Activated CD4-positive, alpha-beta T cell treated with anti-CD3 and anti-CD28 coated beads, Interleukin-2, amount 10 ng/mL, durations not matched to agents 7 days and 5 days (primary cell): ENCODE data around the gene ABCC1. TPM values are rescaled to one million over a fixed set of nuclear protein-coding genes. Genes with fewer than 3 reads are reported as not detected.

Experiments
- CTCF ChIA-PET: fragments of 350-600 bp; sonication (Branson Sonifier 250); formaldehyde crosslinking; loops from one replicate; lab custom pipeline; 2021; ENCODE audit warnings: antibody characterized with exemption; lab: Charles Lee
- POLR2A ChIA-PET: fragments of 350-600 bp; sonication (Branson Sonifier 250); formaldehyde crosslinking; loops from one replicate; lab custom pipeline; 2021; ENCODE audit warnings: antibody characterized with exemption; lab: Charles Lee
- DNase-seq: peaks from one replicate; pipeline ENCODE4 v3.0.0-alpha.2; 2020
- H3K27ac Mint-ChIP-seq: one replicate; pipeline ENCODE4 v1.8.0; 2021; ENCODE audit warnings: mild to moderate bottlenecking, moderate library complexity, mixed read lengths
- H3K27me3 Mint-ChIP-seq: one replicate; pipeline ENCODE4 v1.8.0; 2021; ENCODE audit warnings: mixed read lengths
- H3K36me3 Mint-ChIP-seq: one replicate; pipeline ENCODE4 v1.8.0; 2021; ENCODE audit warnings: low read depth, mixed read lengths
- H3K4me1 Mint-ChIP-seq: one replicate; pipeline ENCODE4 v1.8.0; 2021; ENCODE audit warnings: mixed read lengths
- H3K4me3 Mint-ChIP-seq: one replicate; pipeline ENCODE4 v1.8.0; 2021; ENCODE audit warnings: mild to moderate bottlenecking, moderate library complexity, mixed read lengths
- H3K9me3 Mint-ChIP-seq: one replicate; pipeline ENCODE4 v1.8.0; 2021; ENCODE audit warnings: mixed read lengths
- total RNA-seq, 2 experiments: library from RNA; stranded (reverse); gene quantifications; one replicate each; pipeline ENCODE4 v1.2.3, GENCODE V29; 2021

The ABCC1 gene
- total RNA-seq, 2 experiments from 2014 or later, result 51.7 to 55.2 TPM

- Mint-ChIP-seq H3K4me3 (no peak overlapping the region), H3K4me1 (peaks cover 21% of the 10 kb centered on the region), H3K36me3 (peaks cover 41% of the 10 kb centered on the region), H3K27ac (peak overlapping the region; percentile 36), H3K9me3 (no peaks in the 10 kb centered on the region), H3K27me3 (no peaks in the 10 kb centered on the region)
- POLR2A ChIA-PET, result no interaction called here
- DNase-seq, result no peak
- CTCF ChIA-PET, result interaction anchor here (0.6 kb wide), 1 partner anchor 179 kb away, joined by 3 read pairs; no protein-coding TSS in a partner anchor
These were observed 59.2 kb downstream of the ABCC1 start for GRCh38 chr16:16008666-16009065.

GRCh38 chr16:16009401-16009800, 60.0 kb downstream of the ABCC1 start:
- H3K4me3 Mint-ChIP-seq, result no peak overlapping the region
- H3K4me1 Mint-ChIP-seq, result peaks cover 22% of the 10 kb centered on the region
- DNase-seq, result no peak
- H3K9me3 Mint-ChIP-seq, result no peaks in the 10 kb centered on the region
- H3K36me3 Mint-ChIP-seq, result peaks cover 42% of the 10 kb centered on the region
- H3K27ac Mint-ChIP-seq, result no peak overlapping the region
- CTCF ChIA-PET, result no interaction called here
- POLR2A ChIA-PET, result no interaction called here
- no peaks in the 10 kb centered on the region for H3K27me3 Mint-ChIP-seq

- peaks cover 39% of the 10 kb centered on the region for H3K36me3 Mint-ChIP-seq
- H3K4me3 Mint-ChIP-seq, result no peak overlapping the region
- H3K27me3 Mint-ChIP-seq, result no peaks in the 10 kb centered on the region
- no peak for DNase-seq
- no peak overlapping the region for H3K27ac Mint-ChIP-seq
- ChIA-PET CTCF (no interaction called here), POLR2A (no interaction called here)
- H3K4me1 Mint-ChIP-seq, result peaks cover 22% of the 10 kb centered on the region
- no peaks in the 10 kb centered on the region for H3K9me3 Mint-ChIP-seq
These were observed 60.8 kb downstream of the ABCC1 start for GRCh38 chr16:16010194-16010593.

GRCh38 chr16:16012144-16012543, 62.7 kb downstream of the ABCC1 start:
- Mint-ChIP-seq H3K4me1 (peaks cover 17% of the 10 kb centered on the region), H3K27ac (no peak overlapping the region), H3K27me3 (no peaks in the 10 kb centered on the region), H3K4me3 (no peak overlapping the region), H3K36me3 (peaks cover 44% of the 10 kb centered on the region), H3K9me3 (no peaks in the 10 kb centered on the region)
- ChIA-PET CTCF (no interaction called here), POLR2A (no interaction called here)
- DNase-seq, result no peak

- no peak overlapping the region for H3K4me3 Mint-ChIP-seq
- DNase-seq, result no peak
- ChIA-PET CTCF (interaction anchor here (0.6 to 1.7 kb wide), 2 partner anchors 9 to 11 kb away, joined by 3 to 5 read pairs; no protein-coding TSS in a partner anchor), POLR2A (no interaction called here)
- no peaks in the 10 kb centered on the region for H3K9me3 Mint-ChIP-seq
- peaks cover 55% of the 10 kb centered on the region for H3K36me3 Mint-ChIP-seq
- peak overlapping the region; percentile 39 for H3K27ac Mint-ChIP-seq
- H3K27me3 Mint-ChIP-seq, result no peaks in the 10 kb centered on the region
- peaks cover 11% of the 10 kb centered on the region for H3K4me1 Mint-ChIP-seq
These were observed 64.4 kb downstream of the ABCC1 start for GRCh38 chr16:16013812-16014211.

- ChIA-PET CTCF (interaction anchor here (1.7 kb wide), 1 partner anchor 10 kb away, joined by 5 read pairs; no protein-coding TSS in a partner anchor), POLR2A (no interaction called here)
- Mint-ChIP-seq H3K4me1 (peaks cover 11% of the 10 kb centered on the region), H3K36me3 (peaks cover 55% of the 10 kb centered on the region), H3K9me3 (no peaks in the 10 kb centered on the region), H3K4me3 (no peak overlapping the region), H3K27ac (no peak overlapping the region), H3K27me3 (no peaks in the 10 kb centered on the region)
- no peak for DNase-seq
These were observed 65.2 kb downstream of the ABCC1 start for GRCh38 chr16:16014329-16015224.

- no peaks in the 10 kb centered on the region for H3K27me3 Mint-ChIP-seq
- no peaks in the 10 kb centered on the region for H3K9me3 Mint-ChIP-seq
- ChIA-PET CTCF (interaction anchor here (1.1 kb wide), 1 partner anchor 60 kb away, joined by 3 read pairs; no protein-coding TSS in a partner anchor), POLR2A (no interaction called here)
- H3K27ac Mint-ChIP-seq, result no peak overlapping the region
- peaks cover 54% of the 10 kb centered on the region for H3K36me3 Mint-ChIP-seq
- DNase-seq, result no peak
- H3K4me1 Mint-ChIP-seq, result peaks cover 11% of the 10 kb centered on the region
- no peak overlapping the region for H3K4me3 Mint-ChIP-seq
These were observed 66.4 kb downstream of the ABCC1 start for GRCh38 chr16:16015849-16016248.

GRCh38 chr16:16016388-16016964, 67.1 kb downstream of the ABCC1 start:
- ChIA-PET POLR2A (no interaction called here), CTCF (interaction anchor here (1.1 to 1.3 kb wide), 2 partner anchors 11 to 60 kb away, joined by 3 read pairs; no protein-coding TSS in a partner anchor)
- Mint-ChIP-seq H3K27me3 (no peaks in the 10 kb centered on the region), H3K36me3 (peaks cover 53% of the 10 kb centered on the region), H3K4me1 (peaks cover 11% of the 10 kb centered on the region), H3K27ac (no peak overlapping the region), H3K4me3 (no peak overlapping the region), H3K9me3 (no peaks in the 10 kb centered on the region)
- DNase-seq, result no peak

- Mint-ChIP-seq H3K27me3 (no peaks in the 10 kb centered on the region), H3K9me3 (no peaks in the 10 kb centered on the region), H3K27ac (peak overlapping the region; percentile 66), H3K4me3 (no peak overlapping the region), H3K36me3 (peaks cover 52% of the 10 kb centered on the region), H3K4me1 (peaks cover 11% of the 10 kb centered on the region)
- ChIA-PET POLR2A (interaction anchor here (0.6 kb wide), 1 partner anchor 57 kb away, joined by 6 read pairs; no protein-coding TSS in a partner anchor), CTCF (interaction anchor here (0.6 to 1.3 kb wide), 2 partner anchors 10 to 1038 kb away, joined by 3 read pairs; no protein-coding TSS in a partner anchor)
- no peak for DNase-seq
These were observed 68.4 kb downstream of the ABCC1 start for GRCh38 chr16:16017812-16018211.

GRCh38 chr16:16018705-16019104, 69.3 kb downstream of the ABCC1 start:
- Mint-ChIP-seq H3K9me3 (no peaks in the 10 kb centered on the region), H3K36me3 (peaks cover 54% of the 10 kb centered on the region), H3K4me1 (peaks cover 14% of the 10 kb centered on the region), H3K4me3 (no peak overlapping the region), H3K27me3 (no peaks in the 10 kb centered on the region), H3K27ac (no peak overlapping the region)
- no peak for DNase-seq
- CTCF ChIA-PET, result interaction anchor here (1.0 kb wide), 1 partner anchor 9 kb away, joined by 3 read pairs; no protein-coding TSS in a partner anchor
- POLR2A ChIA-PET, result no interaction called here

- H3K36me3 Mint-ChIP-seq, result peaks cover 54% of the 10 kb centered on the region
- ChIA-PET CTCF (interaction anchor here (1.0 kb wide), 1 partner anchor 8 kb away, joined by 3 read pairs; no protein-coding TSS in a partner anchor), POLR2A (no interaction called here)
- peaks cover 19% of the 10 kb centered on the region for H3K4me1 Mint-ChIP-seq
- H3K9me3 Mint-ChIP-seq, result no peaks in the 10 kb centered on the region
- no peak overlapping the region for H3K4me3 Mint-ChIP-seq
- no peak for DNase-seq
- no peaks in the 10 kb centered on the region for H3K27me3 Mint-ChIP-seq
- H3K27ac Mint-ChIP-seq, result no peak overlapping the region
These were observed 70.1 kb downstream of the ABCC1 start for GRCh38 chr16:16019488-16019887.

GRCh38 chr16:16020291-16020690, 70.9 kb downstream of the ABCC1 start:
- POLR2A ChIA-PET, result no interaction called here
- DNase-seq, result no peak
- peaks cover 54% of the 10 kb centered on the region for H3K36me3 Mint-ChIP-seq
- H3K4me1 Mint-ChIP-seq, result peaks cover 27% of the 10 kb centered on the region
- H3K27me3 Mint-ChIP-seq, result no peaks in the 10 kb centered on the region
- no peaks in the 10 kb centered on the region for H3K9me3 Mint-ChIP-seq
- H3K27ac Mint-ChIP-seq, result no peak overlapping the region
- H3K4me3 Mint-ChIP-seq, result no peak overlapping the region
- CTCF ChIA-PET, result no interaction called here

- H3K4me1 Mint-ChIP-seq, result peaks cover 32% of the 10 kb centered on the region
- ChIA-PET POLR2A (no interaction called here), CTCF (no interaction called here)
- H3K36me3 Mint-ChIP-seq, result peaks cover 51% of the 10 kb centered on the region
- H3K27me3 Mint-ChIP-seq, result no peaks in the 10 kb centered on the region
- H3K27ac Mint-ChIP-seq, result no peak overlapping the region
- H3K4me3 Mint-ChIP-seq, result no peak overlapping the region
- H3K9me3 Mint-ChIP-seq, result no peaks in the 10 kb centered on the region
- DNase-seq, result no peak
These were observed 71.6 kb downstream of the ABCC1 start for GRCh38 chr16:16021020-16021419.
